LNCaP clone FGC (cell line): ENCODE measurements around the gene SFXN5.

Experiments used
- DNase-seq: peaks from one replicate; pipeline ENCODE4 v3.0.0-alpha.2; 2011; ENCODE audit warnings: low read depth
- H3K4me3 ChIP-seq: 2 replicates; pipeline ENCODE4 v1.5.1; 2011; ENCODE audit warnings: mild to moderate bottlenecking, low read depth, low read length, control low read depth
- TF ChIP-seq, protein P1 (sequence below): IDR thresholded peaks from 2 replicates; pipeline ENCODE4 v1.5.1; 2012; ENCODE audit warnings: mild to moderate bottlenecking; ENCODE audit not compliant: control insufficient read depth, insufficient read depth; ENCODE audit errors: extremely low read depth

The SFXN5 gene

DNA sequence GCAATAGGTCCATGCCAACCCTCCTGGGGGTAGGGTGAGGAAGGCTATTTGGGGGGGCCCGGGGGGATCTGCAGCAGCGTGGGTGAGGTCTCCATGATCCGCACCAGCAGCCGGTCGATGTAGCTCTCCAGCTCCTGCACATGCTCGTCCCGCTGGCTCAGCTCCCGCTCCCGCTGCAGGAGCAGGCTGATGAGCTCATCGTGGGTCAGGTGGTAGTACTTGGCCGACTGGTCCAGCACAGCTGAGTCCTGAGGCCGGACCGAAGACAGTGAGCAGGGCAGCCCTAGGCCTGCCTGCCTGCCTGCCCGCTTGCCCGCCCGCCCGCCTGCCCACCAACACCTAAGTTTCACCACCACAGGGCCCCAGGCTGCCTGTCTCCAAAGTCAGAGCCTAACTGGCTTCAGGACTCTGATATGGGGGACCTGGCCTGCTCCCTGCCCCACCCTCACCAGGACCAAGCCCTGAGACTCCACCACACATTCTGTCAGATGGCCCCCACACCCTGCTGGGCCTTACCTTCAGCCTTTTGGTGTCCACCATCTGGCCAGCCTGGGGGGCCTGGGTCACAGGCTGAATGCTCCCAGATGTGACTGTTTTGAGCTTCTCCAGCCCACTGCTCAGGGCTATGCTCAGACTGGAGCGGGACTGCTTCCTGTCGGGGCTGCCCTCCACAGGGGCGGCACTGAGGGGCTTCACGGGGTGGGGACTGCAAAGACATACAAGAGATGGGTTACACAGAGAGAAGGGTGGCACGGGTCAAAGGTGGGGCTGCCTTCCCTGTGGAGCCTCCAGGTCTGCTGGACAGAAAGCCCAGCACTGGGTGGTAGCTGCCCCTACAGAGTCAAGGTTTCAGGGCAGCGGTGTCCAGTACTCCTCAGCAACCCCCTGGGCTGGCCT lies 4.2 kb upstream of the SFXN5 start:
- peak; percentile 67 for DNase-seq
- TF ChIP-seq, protein P1, sequence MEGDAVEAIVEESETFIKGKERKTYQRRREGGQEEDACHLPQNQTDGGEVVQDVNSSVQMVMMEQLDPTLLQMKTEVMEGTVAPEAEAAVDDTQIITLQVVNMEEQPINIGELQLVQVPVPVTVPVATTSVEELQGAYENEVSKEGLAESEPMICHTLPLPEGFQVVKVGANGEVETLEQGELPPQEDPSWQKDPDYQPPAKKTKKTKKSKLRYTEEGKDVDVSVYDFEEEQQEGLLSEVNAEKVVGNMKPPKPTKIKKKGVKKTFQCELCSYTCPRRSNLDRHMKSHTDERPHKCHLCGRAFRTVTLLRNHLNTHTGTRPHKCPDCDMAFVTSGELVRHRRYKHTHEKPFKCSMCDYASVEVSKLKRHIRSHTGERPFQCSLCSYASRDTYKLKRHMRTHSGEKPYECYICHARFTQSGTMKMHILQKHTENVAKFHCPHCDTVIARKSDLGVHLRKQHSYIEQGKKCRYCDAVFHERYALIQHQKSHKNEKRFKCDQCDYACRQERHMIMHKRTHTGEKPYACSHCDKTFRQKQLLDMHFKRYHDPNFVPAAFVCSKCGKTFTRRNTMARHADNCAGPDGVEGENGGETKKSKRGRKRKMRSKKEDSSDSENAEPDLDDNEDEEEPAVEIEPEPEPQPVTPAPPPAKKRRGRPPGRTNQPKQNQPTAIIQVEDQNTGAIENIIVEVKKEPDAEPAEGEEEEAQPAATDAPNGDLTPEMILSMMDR: no peak

DNA sequence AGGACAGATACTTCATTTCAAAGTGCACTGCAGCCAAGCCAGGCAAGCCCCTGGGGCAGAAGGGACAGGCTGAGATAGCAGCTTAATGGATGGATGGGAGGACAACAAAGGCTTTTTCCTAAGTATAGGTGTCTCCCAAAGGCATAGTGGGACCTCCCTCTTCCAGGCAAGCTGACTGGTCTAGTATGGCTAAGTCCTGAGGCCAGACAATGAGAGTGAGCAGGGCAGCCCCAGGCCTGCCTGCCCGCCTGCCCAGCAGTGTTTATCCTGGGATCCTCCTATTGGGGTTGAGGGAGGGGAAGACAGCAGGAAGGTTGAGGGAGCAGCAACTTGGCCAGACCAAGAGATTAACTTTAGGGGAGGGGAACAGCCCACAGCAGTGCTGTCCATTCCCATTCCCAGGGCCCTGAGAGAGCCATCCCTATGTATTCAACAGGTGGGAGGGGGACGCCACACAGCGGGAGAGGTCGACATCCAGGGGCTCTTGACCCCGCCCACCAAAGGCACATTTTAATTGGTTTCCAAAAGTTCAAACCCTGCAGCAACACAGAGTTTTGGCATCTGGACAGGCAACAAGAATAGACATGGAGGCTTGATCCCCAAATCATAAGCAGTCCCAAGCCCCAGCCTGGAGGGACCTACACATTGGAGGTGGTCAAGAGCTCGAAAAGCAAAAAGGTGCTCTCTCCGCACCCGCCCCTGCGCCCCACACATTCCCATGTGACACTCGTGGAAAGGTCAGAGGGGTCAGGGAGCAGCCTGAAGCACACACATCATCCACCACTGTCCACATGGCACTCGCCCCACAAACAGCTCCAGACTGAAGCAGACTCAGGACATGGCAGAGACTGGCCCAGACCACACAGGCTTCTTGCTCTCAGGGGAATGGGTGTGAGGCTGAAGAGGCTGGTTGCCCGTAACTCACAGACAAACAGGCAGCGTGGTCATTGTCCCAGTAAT lies 2.9 kb upstream of the SFXN5 start:
- TF ChIP-seq, protein P1: no peak
- no peak overlapping the region for H3K4me3 ChIP-seq
- no peak for DNase-seq

More for the DNA sequence above, 4.2 kb upstream of the SFXN5 start:
- no peak overlapping the region for H3K4me3 ChIP-seq

DNA sequence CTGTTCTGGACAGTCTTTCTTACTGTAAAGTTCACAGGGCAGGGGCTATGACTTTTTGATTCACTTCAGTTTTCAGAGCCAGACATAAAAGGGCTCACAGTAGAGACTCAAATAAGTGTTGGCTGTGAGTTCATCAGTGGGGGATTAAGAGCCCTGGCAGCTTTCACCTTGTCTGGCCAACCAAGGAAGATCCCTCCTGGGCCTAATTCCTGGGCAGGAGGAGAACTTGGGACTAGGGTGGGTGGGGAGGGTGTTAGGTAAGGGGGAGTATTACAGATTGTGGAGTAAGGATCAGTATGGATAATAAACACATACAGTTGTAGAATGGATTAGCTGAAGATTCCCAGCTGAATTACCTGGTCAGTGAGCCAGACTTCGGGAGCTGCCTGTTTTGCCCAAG lies 904 bp upstream of the SFXN5 start:
- DNase-seq: no peak
- no peak overlapping the region for H3K4me3 ChIP-seq
- TF ChIP-seq, protein P1: no peak

DNA sequence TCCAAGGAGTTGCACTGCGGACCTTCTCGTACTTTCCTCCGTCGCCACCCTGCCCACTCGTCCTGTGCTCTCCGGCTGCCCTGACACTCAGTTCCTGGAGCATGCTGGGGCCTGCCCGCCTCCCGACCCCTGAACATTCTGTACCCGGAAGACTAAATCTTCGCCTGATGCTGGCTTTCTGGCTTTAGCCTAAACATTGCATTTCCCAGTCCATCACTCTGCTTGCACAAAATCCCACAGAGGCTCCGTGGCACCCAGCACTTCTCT lies 550 bp upstream of the SFXN5 start:
- TF ChIP-seq, protein P1: no peak
- no peak for DNase-seq

DNA sequence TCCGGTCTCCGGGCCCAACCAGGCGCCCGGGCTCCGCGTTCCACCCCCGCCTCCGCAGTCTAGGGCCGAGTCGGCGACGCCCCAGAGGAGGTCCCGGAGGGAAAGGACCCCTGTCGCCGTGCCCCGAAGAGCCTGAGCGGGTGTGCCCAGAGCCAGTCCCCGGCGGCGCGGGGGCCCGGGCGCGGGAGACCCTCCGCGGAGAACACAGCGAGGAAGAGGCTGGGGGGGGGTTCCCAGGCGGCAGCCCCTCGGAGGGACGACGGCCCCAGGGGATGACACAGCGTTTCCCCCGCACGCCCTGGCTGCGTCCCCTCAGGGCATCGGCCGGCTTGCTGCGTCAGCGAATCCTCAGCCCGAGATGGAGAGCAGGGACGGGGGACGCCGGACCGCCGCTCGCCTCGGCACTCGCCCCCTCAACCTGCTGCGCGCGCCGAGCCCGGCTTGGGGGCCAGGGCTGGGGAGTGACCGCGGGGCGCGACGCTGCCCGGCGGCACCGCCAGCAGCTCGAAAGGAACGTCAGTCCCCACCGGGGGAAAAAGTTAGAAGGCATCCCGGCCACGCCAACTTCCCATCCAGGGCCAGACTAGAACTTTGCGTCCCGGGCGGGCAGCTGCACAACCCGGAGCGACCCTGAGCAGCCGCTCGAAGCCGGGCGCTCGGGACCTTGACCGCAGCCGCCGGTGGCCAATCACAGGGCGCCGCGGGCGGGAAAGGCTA lies 711 bp downstream of the SFXN5 start:
- H3K4me3 ChIP-seq: peak overlapping the region; percentile 65
- DNase-seq: no peak
- TF ChIP-seq, protein P1: no peak

More for the DNA sequence above, 550 bp upstream of the SFXN5 start:
- peak overlapping the region; percentile 65 for H3K4me3 ChIP-seq

DNA sequence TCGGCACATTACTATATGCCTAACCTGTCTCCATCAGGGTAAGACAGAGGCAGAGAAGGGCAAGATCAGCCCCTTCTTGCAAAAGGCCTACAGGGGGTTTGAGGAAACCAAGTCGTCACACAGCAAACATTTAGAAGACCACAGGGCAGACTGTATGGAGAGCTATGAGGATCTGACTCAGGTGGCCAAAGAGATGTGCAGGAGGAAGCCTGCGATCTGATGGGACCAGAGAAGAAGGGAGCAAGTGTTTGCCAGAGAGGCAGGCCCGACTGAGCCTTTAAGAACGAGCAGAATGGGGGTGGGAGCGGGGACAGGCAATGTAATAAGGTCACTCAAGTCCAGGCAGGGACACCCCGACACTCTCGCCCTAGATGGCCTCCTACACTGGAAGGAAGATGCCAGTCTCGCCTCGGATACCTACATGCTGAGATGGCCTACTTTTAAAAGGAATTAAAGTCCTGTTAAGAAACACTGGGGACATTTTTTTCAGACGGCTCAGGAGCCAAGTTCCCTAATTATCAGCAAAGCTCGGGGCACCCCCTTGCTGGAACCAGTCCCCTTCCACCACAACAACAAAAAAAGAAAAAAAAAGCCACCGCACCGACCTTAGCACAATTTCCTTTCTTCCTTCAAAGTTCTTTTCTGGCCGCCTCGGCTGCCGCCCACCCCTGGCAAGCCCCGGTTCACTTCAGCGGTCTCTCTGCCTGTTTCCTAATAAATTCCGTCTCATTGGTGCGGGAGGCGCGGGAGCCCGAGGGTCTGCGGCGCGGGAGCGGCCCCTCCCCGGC lies 1.5 kb downstream of the SFXN5 start:
- H3K4me3 ChIP-seq: peak overlapping the region; percentile 65
- no peak for DNase-seq
- TF ChIP-seq, protein P1: no peak
